Left lung (tissue), 10 donors: ENCODE data around the gene RGS14. TPM values are rescaled to one million over a fixed set of nuclear protein-coding genes. Genes with fewer than 3 reads are reported as not detected.

Experiments
- ATAC-seq: fragments of 200-7000 bp; cut with Tn5 transposase; one replicate; pipeline ENCODE4 v1.9.1; 2020; ENCODE audit warnings: moderate library complexity
- DNase-seq, 4 donors: peaks; one replicate each; pipeline ENCODE4 v3.0.0-alpha.2; 2013 to 2020
- H3K27ac ChIP-seq, 2 donors: fragments of 200-600 bp; sonication (generic) in 1 of 2; one replicate each; pipeline versions ENCODE4 v1.5.0 to v1.8.0; 2020 to 2021
- H3K27me3 ChIP-seq, 2 donors: fragments of 200-600 bp; sonication (generic) in 1 of 2; one replicate each; pipeline versions ENCODE4 v1.5.0 to v1.8.0; 2020 to 2021
- H3K36me3 ChIP-seq, 2 donors: fragments of 200-600 bp; sonication (generic) in 1 of 2; one replicate each; pipeline versions ENCODE4 v1.5.0 to v1.8.0; 2020 to 2021
- H3K4me1 ChIP-seq, 2 donors: fragments of 200-600 bp; one replicate each; pipeline ENCODE4 v1.8.0; 2021
- H3K4me3 ChIP-seq, 2 donors: fragments of 200-600 bp; sonication (generic) in 1 of 2; one replicate each; pipeline versions ENCODE4 v1.5.0 to v1.8.0; 2020 to 2021; ENCODE audit warnings: mild to moderate bottlenecking in 1 of 2
- H3K9me3 ChIP-seq, 2 donors: fragments of 200-600 bp; sonication (generic) in 1 of 2; one replicate each; pipeline versions ENCODE4 v1.5.0 to v1.8.0; 2020 to 2021
- CTCF ChIP-seq, 2 donors: fragments of 200-600 bp; sonication (generic) in 1 of 2; IDR thresholded peaks; one replicate each; pipeline versions ENCODE4 v1.5.0 to v1.8.0; 2021; ENCODE audit warnings: antibody characterized with exemption in 2 of 2
- intact Hi-C, 2 donors: fragments of 100-400 bp; cut with DNase I; formaldehyde crosslinking; loops; one replicate each; pipeline versions ENCODE4 v1.11.2 to v1.14.2; 2022
- polyA plus RNA-seq, 6 donors: library from polyadenylated mRNA; unstranded; fragments of 120-200 nt; gene quantifications; one replicate each; pipeline ENCODE4 v1.2.1, GENCODE V29; 2013; ENCODE audit not compliant: insufficient read length in 6 of 6
- total RNA-seq, 2 donors: library from RNA; stranded (reverse); fragmentation: NEBNext Ultra II Directional; extraction: Animal tissue kit (Norgen Biotek cat#: 25700); gene quantifications; one replicate each; pipeline ENCODE4 v1.2.1, GENCODE V29; 2021
- donor health status: DM: no; HTN: yes; CAD: no.
- donor health status: DM: no; HTN: no; CAD: no.

The RGS14 gene
- total and polyA plus RNA-seq, 8 donors, result 4.0 to 28.2 (median 8.1) TPM

DNA sequence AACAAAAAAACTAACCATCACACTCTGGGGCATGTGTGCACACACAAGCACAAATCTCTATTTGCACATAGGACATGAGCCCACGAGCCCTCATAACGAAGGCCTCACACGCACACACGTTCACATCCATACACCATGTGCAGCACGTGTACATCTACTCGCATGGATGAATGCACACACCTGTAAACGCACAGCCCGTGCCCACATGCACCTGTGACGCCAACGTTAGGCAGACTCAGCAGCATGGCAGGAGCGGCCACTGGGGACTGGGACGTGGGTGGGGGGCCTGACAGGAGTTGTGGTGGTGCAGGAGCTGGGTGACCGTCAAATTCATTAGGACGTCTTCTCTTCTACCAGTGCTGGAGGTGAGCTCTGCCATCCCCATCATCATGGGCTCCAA lies 29.7 kb downstream of the RGS14 start:
- Histone ChIP-seq H3K4me1 (peaks cover 14 to 34% of the 10 kb centered on the region in 2 donors), H3K27me3 (peaks cover 0 to 40% of the 10 kb centered on the region in 2 donors), H3K4me3 (no peak overlapping the region), H3K9me3 (no peaks in the 10 kb centered on the region), H3K27ac (no peak overlapping the region), H3K36me3 (no peaks in the 10 kb centered on the region)
- ATAC-seq (no peak), DNase-seq (no peak)
- intact Hi-C loops, result no loop called here
- TF ChIP-seq CTCF (IDR thresholded peaks at IDR 0.05), result no peak

- peaks cover 14 to 39% of the 10 kb centered on the region in 2 donors for H3K4me1 ChIP-seq
- ATAC-seq (no peak), DNase-seq (no peak)
- H3K27ac ChIP-seq, result no peak overlapping the region
- H3K4me3 ChIP-seq, result no peak overlapping the region
- TF ChIP-seq CTCF (IDR thresholded peaks at IDR 0.05), result no peak
- peaks cover 0 to 28% of the 10 kb centered on the region in 2 donors for H3K27me3 ChIP-seq
- H3K9me3 ChIP-seq, result no peaks in the 10 kb centered on the region
- intact Hi-C loops, result no loop called here
- H3K36me3 ChIP-seq, result no peaks in the 10 kb centered on the region
These were observed 30.9 kb downstream of the RGS14 start for GRCh38 chr5:177388521-177389052.

- Histone ChIP-seq H3K9me3 (no peaks in the 10 kb centered on the region), H3K4me1 (peaks cover 14 to 42% of the 10 kb centered on the region in 2 donors), H3K36me3 (no peaks in the 10 kb centered on the region), H3K27ac (peak overlapping the region; percentile 71 to 73), H3K4me3 (no peak overlapping the region), H3K27me3 (peaks cover 0 to 21% of the 10 kb centered on the region in 2 donors)
- intact Hi-C loops, result loop anchor here (5.0 to 10.0 kb wide), 3 partner anchors 63 to 113 kb away; no protein-coding TSS in a partner anchor
- DNase-seq, result peak in 1 of 4 donors; percentile 73
- peak; percentile 78 for ATAC-seq
- no peak for TF ChIP-seq CTCF (IDR thresholded peaks at IDR 0.05)
These were observed 31.8 kb downstream of the RGS14 start for GRCh38 chr5:177389241-177390169.

DNA sequence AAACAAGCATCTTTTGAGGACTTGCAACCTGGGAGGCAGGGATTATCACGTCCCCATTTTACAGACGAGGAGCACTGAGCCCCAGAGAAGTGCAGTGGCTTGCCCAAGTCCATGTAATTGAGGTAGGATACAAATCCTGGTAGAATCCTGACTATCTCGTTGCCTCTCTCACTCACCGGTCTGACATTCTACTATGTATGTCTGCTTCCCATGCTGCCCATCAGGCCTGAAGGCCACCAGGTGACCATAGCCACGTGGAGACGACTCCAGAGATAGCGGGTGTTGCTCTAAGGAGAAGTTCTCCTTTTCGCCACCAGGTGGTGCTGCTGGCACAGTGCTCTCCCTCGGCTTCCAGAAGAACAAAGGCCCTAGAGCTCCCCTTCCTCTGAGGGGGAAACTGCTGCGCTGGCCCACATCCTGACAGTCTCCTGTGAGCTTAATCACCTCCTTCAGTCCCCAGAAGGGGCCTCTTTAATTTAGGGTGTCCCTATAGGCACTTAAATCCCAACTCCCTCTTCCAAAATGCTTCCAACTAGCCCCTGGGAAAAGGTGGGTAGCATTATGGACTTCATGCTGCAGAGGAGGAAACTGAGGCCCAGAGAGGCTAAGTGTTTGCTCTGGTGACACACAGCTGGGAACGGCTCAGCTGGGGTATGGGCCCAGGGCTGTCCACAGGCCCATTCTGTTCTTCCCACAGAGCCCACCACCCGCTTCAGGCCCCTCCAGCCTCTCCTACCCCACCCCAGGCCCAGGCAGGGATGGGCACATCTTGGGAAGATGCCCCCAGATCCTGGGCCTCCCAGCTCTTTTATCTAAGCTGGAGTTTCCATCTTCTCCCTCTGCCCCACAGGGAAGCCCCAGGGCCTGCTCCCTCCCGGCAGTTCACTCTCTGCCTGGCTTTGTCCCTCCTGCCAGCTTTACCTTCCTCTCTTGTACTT lies 32.9 kb downstream of the RGS14 start:
- TF ChIP-seq CTCF (IDR thresholded peaks at IDR 0.05), result peak; percentile 99
- Histone ChIP-seq H3K27ac (peak overlapping the region; percentile 71 to 73), H3K4me3 (no peak overlapping the region), H3K4me1 (peaks cover 14 to 39% of the 10 kb centered on the region in 2 donors), H3K9me3 (no peaks in the 10 kb centered on the region), H3K27me3 (peaks cover 0 to 18% of the 10 kb centered on the region in 2 donors), H3K36me3 (no peaks in the 10 kb centered on the region)
- ATAC-seq, result peak; percentile 91
- intact Hi-C loops, result loop anchor here (5.0 to 10.0 kb wide), 3 partner anchors 62 to 112 kb away; no protein-coding TSS in a partner anchor
- peak; percentile 78 to 91 (median 84) for DNase-seq
